HFFc6 (cell line): ENCODE measurements around the gene NCKAP5. TPM values are rescaled to one million over a fixed set of nuclear protein-coding genes. Genes with fewer than 3 reads are reported as not detected.

Experiments
- DNase-seq: peaks from one replicate; pipeline ENCODE4 v3.0.0-alpha.2; 2018
- H3K27ac Mint-ChIP-seq: 2 replicates; pipeline ENCODE4 v1.8.0; 2020; ENCODE audit warnings: mild to moderate bottlenecking, mixed read lengths
- H3K27me3 Mint-ChIP-seq: 2 replicates; pipeline ENCODE4 v1.8.0; 2021; ENCODE audit warnings: mild to moderate bottlenecking, moderate library complexity, mixed read lengths; ENCODE audit not compliant: insufficient read depth
- H3K36me3 Mint-ChIP-seq: 2 replicates; pipeline ENCODE4 v1.8.0; 2021; ENCODE audit warnings: low read depth, mixed read lengths
- H3K4me1 Mint-ChIP-seq: 2 replicates; pipeline ENCODE4 v1.8.0; 2020; ENCODE audit warnings: low read depth, mixed read lengths
- H3K4me3 Mint-ChIP-seq: 2 replicates; pipeline ENCODE4 v1.8.0; 2020; ENCODE audit warnings: mild to moderate bottlenecking, moderate library complexity, mixed read lengths
- H3K9me3 Mint-ChIP-seq: 2 replicates; pipeline ENCODE4 v1.8.0; 2020; ENCODE audit warnings: mild to moderate bottlenecking, mixed read lengths
- total RNA-seq, 6 experiments: library from RNA; stranded (reverse); fragmentation: NEBNext Ultra II Directional; extraction: Animal tissue kit (Norgen Biotek cat#: 25700); gene quantifications; 2 replicates in 1 of 6; 3 replicates in 5 of 6; pipeline ENCODE4 v1.2.3, GENCODE V29; 2021
- TF ChIP-seq, protein P1 (sequence below): fragments of 200-600 bp; sonication (generic); IDR thresholded peaks from 2 replicates; pipeline ENCODE4 v1.5.0; 2021; ENCODE audit warnings: antibody characterized with exemption, mild to moderate bottlenecking

The NCKAP5 gene
- total RNA-seq, 6 experiments from 2014 or later = 0.31 to 4.0 (median 3.1) TPM

DNA sequence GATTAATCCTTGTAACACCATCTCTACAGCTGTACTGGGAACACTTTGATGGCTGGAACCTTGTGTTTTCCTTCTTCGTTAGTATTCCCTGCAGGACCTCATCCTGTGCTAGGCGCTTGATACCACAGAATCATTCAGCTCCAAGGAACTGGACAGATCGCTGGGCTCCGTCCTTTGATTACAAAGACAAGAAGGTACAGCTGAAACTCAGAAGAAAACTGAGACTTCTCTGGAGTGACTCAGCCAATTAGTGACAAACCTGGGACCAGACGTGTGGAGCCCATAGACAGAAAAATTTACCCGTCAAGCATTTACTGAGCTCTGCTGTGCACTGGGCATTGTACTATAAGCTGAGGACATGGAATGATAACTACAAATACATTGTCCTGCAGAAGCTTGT is 67.3 kb downstream of the NCKAP5 start:
- peaks cover 3% of the 10 kb centered on the region; the same call in 1 of the 2 replicates for H3K36me3 Mint-ChIP-seq
- peaks cover 40% of the 10 kb centered on the region for H3K4me1 Mint-ChIP-seq
- H3K9me3 Mint-ChIP-seq = no peaks in the 10 kb centered on the region
- H3K4me3 Mint-ChIP-seq = no peak overlapping the region
- H3K27me3 Mint-ChIP-seq = peaks cover 4% of the 10 kb centered on the region
- DNase-seq = no peak
- TF ChIP-seq, protein P1, sequence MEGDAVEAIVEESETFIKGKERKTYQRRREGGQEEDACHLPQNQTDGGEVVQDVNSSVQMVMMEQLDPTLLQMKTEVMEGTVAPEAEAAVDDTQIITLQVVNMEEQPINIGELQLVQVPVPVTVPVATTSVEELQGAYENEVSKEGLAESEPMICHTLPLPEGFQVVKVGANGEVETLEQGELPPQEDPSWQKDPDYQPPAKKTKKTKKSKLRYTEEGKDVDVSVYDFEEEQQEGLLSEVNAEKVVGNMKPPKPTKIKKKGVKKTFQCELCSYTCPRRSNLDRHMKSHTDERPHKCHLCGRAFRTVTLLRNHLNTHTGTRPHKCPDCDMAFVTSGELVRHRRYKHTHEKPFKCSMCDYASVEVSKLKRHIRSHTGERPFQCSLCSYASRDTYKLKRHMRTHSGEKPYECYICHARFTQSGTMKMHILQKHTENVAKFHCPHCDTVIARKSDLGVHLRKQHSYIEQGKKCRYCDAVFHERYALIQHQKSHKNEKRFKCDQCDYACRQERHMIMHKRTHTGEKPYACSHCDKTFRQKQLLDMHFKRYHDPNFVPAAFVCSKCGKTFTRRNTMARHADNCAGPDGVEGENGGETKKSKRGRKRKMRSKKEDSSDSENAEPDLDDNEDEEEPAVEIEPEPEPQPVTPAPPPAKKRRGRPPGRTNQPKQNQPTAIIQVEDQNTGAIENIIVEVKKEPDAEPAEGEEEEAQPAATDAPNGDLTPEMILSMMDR = no peak
- no peak overlapping the region for H3K27ac Mint-ChIP-seq

DNA sequence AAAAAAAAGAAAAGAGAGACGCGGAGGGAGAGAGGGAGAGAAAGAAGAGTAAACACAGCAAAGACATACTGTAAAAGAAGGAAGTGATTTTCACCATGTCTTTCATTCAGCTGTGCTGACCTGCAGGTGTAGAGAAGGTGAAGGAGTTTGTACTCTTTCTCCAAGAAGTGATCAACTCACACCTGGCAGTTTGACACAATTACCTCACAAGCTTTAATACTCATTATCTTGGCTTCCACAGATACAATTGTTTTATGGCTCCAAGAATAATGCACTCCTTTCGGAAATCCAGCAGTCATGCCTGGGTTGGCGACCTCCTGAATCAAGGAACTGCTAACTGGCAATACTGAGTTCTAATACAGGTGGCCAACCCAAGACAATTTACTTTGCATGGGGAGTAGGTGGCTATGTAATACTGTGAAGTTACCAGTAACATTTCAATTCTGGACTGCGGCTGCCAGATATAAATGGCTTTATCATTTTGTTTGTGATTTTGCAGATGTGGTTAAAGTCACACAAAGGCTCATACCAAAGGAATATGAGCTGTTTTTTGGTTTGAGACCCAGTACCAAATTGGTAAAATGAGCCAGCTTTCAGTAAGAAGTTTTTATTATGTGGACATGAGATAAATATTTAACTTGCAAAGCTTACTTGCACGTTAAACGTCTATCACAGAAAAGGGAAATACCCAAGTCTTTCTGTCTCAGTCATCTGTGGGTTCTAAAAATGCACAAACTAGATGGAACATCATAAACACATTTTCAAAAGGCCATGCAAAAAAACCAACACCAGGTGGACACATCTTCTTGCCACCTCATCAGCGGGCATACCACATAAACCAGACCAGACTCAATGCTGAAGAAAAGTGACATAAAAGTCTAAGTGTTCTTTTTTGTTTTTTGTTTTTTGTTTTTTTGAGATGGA is 69.3 kb downstream of the NCKAP5 start:
- Mint-ChIP-seq H3K27ac (no peak overlapping the region), H3K4me3 (no peak overlapping the region), H3K36me3 (peaks cover 3% of the 10 kb centered on the region; the same call in 1 of the 2 replicates), H3K4me1 (peaks cover 33% of the 10 kb centered on the region), H3K9me3 (no peaks in the 10 kb centered on the region), H3K27me3 (peaks cover 4% of the 10 kb centered on the region)
- TF ChIP-seq, protein P1 = no peak
- no peak for DNase-seq

DNA sequence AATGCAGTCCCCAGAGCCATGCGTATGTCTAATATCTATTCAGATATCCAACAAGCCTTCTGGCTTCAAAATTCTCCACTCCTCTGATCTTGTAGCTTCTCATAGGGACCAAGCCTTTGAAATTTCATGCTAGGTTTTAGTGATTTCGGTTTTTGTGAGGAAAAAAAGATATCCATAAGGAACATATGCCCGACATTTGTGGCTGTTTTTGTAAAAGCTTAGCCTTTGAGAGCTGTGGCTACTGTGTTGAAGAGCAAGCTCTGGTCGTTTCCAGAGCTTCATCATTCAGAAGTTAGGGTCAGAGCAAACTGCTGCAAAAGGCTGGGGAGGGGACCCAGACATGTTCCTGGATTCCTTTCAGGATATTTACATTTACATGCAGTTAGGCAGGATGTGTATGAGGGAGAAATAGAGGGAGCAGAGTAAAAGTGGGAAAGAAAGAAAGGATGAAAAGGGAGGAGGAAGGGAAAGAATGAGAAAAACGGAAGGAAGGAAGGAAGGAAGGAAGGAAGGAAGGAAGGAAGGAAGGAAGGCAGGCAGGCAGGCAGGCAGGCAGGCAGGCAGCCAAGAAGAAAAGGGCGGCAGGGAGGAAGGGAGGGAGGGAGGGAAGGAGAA is 70.2 kb downstream of the NCKAP5 start:
- TF ChIP-seq, protein P1 = no peak
- no peaks in the 10 kb centered on the region for H3K9me3 Mint-ChIP-seq
- no peak for DNase-seq
- no peak overlapping the region; the same call in 1 of the 2 replicates for H3K4me3 Mint-ChIP-seq
- H3K4me1 Mint-ChIP-seq = peaks cover 33% of the 10 kb centered on the region
- peaks cover 3% of the 10 kb centered on the region; the same call in 1 of the 2 replicates for H3K36me3 Mint-ChIP-seq
- H3K27me3 Mint-ChIP-seq = peaks cover 3% of the 10 kb centered on the region
- 0 out of 2 replicates have a peak overlapping the region, but pooled peaks have one; percentile 8 for H3K27ac Mint-ChIP-seq

DNA sequence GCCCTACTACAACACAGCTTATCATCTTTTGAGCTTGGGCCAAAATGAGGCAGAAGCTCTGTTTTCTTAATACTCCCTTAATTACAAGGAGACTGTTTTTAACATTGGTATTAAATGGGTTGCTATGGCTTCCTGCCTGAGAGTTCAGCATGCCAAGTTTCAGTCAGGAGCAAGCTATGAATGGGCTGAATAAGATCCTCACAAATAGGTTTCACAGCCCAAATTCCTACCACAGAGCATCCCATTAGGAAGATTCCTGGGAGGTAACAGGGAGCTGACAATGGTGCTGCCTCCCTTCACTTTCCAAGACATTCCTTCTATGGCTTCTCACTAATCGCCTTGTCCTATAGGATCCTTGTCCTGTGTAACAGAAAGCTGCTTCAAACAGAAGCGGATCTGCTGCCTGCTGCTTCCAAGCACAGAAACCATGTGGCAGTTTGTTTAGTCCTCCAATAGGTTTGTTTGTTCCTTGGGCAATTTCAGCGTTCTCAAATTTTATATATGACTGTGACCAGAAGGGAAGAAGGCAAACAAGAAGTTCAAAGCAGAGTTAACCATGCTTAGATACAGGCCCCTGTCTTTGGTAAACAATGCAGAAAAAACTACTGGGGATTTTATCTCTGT is 70.9 kb downstream of the NCKAP5 start:
- Mint-ChIP-seq H3K4me3 (no peak overlapping the region), H3K27me3 (peaks cover 3% of the 10 kb centered on the region), H3K36me3 (peaks cover 3% of the 10 kb centered on the region; the same call in 1 of the 2 replicates), H3K27ac (no peak overlapping the region), H3K9me3 (no peaks in the 10 kb centered on the region), H3K4me1 (peaks cover 33% of the 10 kb centered on the region)
- TF ChIP-seq, protein P1 = no peak
- DNase-seq = peak; percentile 16

DNA sequence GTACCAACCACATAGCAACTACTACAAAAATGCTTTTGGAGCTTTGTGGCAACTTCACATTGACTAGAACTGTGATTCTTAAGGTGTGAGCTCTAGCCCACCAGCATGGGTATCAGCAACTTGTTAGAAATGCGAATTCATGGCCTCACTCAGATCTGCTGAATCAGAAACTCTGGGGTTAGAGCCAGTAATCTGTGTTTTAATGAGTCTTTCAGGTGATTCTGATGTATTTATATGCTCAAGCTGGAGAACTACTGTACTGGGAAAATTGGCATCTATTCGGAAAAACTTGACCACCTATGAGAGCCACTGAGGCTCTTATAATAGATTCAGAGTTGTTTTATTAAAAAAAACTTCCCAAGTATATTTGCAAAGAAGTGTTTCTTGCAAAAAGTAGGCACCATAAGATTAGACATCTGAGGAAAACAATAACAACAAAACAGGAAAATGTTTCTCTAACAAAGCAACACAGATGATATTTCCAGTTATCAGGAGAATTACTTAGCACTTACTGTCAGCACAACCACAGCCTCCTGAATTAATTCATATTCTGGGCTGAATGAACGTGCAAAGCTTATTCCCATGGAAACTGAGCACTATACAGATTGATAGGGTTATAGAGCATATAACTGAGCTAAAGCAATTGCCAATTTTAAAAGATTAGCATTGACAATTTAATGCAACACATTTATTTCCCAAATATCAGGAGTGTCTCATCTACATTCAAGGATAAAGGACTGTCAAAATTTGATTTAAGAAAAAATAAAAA is 71.6 kb downstream of the NCKAP5 start:
- H3K36me3 Mint-ChIP-seq = peaks cover 3% of the 10 kb centered on the region; the same call in 1 of the 2 replicates
- H3K27ac Mint-ChIP-seq = no peak overlapping the region
- TF ChIP-seq, protein P1 = no peak
- peaks cover 33% of the 10 kb centered on the region for H3K4me1 Mint-ChIP-seq
- H3K9me3 Mint-ChIP-seq = no peaks in the 10 kb centered on the region
- no peak for DNase-seq
- peaks cover 3% of the 10 kb centered on the region for H3K27me3 Mint-ChIP-seq
- H3K4me3 Mint-ChIP-seq = no peak overlapping the region
